ENCODE measurements around the gene ARHGAP25. TPM values are rescaled to one million over a fixed set of nuclear protein-coding genes. Genes with fewer than 3 reads are reported as not detected.

Gene ARHGAP25
- total and polyA plus RNA-seq, 2 experiments from 2014 or later: 1.9 to 2.0 TPM

DNA sequence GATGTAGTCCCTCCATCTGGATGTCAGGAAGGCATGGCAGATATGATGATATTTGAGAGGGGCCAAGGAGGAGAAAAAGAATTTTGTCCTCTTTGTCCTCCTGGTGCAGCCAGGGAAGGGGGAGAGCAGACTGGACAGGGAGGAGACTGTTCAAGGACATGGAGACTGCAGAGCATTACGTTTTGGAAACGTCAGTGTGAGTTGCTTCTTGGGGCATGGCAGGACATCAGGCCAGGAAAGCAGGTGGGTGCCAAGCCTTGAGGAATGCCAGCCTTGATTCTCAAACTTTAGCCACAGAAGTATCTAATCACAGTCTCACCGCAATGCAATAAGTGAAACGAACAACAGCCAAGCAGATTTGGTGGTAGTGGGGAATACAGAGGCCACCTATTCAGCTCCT is 70.4 kb downstream of the ARHGAP25 start:
- no peaks in the 10 kb centered on the region for H4K20me1 ChIP-seq (replicated peaks; ENCODE audit: insufficient read depth)
- H3K9me2 ChIP-seq (ENCODE audit: insufficient read depth): 0 out of 2 replicates have a peak, but pooled peaks cover 5% of the 10 kb centered on the region
- H3K4me1 ChIP-seq (ENCODE audit: insufficient read depth): no peaks in the 10 kb centered on the region
- no peaks in the 10 kb centered on the region for H3K27me3 ChIP-seq (ENCODE audit: insufficient read depth)
- Mint-ChIP-seq H3K36me3 (ENCODE audit: low read depth) (no peaks in the 10 kb centered on the region), H3K9me3 (no peaks in the 10 kb centered on the region; the same call in 2 of the 3 replicates), H3K27ac (no peak overlapping the region), H3K4me3 (no peak overlapping the region), H3K4me1 (peaks cover 2% of the 10 kb centered on the region; the same call in 2 of the 3 replicates), H3K27me3 (ENCODE audit: insufficient read depth, low read depth, poor library complexity) (no peaks in the 10 kb centered on the region)
- no peak overlapping the region for H3K4me2 ChIP-seq
- no peaks in the 10 kb centered on the region for H3K36me3 ChIP-seq (ENCODE audit: insufficient read depth)
- TF ChIP-seq CREB1 (CRISPR knock-in tag; IDR thresholded peaks at IDR 0.05; ENCODE audit: low read depth): no peak
- TF ChIP-seq, protein P1, sequence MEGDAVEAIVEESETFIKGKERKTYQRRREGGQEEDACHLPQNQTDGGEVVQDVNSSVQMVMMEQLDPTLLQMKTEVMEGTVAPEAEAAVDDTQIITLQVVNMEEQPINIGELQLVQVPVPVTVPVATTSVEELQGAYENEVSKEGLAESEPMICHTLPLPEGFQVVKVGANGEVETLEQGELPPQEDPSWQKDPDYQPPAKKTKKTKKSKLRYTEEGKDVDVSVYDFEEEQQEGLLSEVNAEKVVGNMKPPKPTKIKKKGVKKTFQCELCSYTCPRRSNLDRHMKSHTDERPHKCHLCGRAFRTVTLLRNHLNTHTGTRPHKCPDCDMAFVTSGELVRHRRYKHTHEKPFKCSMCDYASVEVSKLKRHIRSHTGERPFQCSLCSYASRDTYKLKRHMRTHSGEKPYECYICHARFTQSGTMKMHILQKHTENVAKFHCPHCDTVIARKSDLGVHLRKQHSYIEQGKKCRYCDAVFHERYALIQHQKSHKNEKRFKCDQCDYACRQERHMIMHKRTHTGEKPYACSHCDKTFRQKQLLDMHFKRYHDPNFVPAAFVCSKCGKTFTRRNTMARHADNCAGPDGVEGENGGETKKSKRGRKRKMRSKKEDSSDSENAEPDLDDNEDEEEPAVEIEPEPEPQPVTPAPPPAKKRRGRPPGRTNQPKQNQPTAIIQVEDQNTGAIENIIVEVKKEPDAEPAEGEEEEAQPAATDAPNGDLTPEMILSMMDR (conservative IDR thresholded peaks at IDR 0.05; ENCODE audit: low read depth in 2 of 2): no peak
- TF ChIP-seq REST (IDR thresholded peaks at IDR 0.05; ENCODE audit: unreplicated experiment): no peak
- no peak for TF ChIP-seq EZH2phosphoT487 (IDR thresholded peaks at IDR 0.05; ENCODE audit: unreplicated experiment)
- no peak for TF ChIP-seq STAT1 (IDR thresholded peaks at IDR 0.05; ENCODE audit: unreplicated experiment)
- TF ChIP-seq ZNF114 (CRISPR knock-in tag; IDR thresholded peaks at IDR 0.05): no peak
- no peak for TF ChIP-seq POLR2AphosphoS5 (IDR thresholded peaks at IDR 0.05; ENCODE audit: low read depth)
- no peak for TF ChIP-seq NANOG (IDR thresholded peaks at IDR 0.05; ENCODE audit: borderline replicate concordance)
- TF ChIP-seq ZNF462 (CRISPR knock-in tag; IDR thresholded peaks at IDR 0.05): no peak
- TF ChIP-seq, protein P2, sequence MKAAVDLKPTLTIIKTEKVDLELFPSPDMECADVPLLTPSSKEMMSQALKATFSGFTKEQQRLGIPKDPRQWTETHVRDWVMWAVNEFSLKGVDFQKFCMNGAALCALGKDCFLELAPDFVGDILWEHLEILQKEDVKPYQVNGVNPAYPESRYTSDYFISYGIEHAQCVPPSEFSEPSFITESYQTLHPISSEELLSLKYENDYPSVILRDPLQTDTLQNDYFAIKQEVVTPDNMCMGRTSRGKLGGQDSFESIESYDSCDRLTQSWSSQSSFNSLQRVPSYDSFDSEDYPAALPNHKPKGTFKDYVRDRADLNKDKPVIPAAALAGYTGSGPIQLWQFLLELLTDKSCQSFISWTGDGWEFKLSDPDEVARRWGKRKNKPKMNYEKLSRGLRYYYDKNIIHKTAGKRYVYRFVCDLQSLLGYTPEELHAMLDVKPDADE (IDR thresholded peaks at IDR 0.05): no peak
- no peak for TF ChIP-seq ZNF331 (CRISPR knock-in tag; IDR thresholded peaks at IDR 0.05; ENCODE audit: low read depth)
- TF ChIP-seq EZH2 (IDR thresholded peaks at IDR 0.05; ENCODE audit: low read depth, unreplicated experiment): no peak
- no peak for TF ChIP-seq JUNB (IDR thresholded peaks at IDR 0.05; ENCODE audit: unreplicated experiment)
- H2AFZ ChIP-seq: no peak overlapping the region
- no peak overlapping the region for H3K4me3 ChIP-seq
- DNase-seq (ENCODE audit: low spot score) (no peak), ATAC-seq (no peak)
- no peaks in the 10 kb centered on the region for H3F3A ChIP-seq (replicated peaks; ENCODE audit: low read depth)
- H3K79me2 ChIP-seq (replicated peaks; ENCODE audit: insufficient read depth): no peaks in the 10 kb centered on the region
- no peak overlapping the region for H3K27ac ChIP-seq (ENCODE audit: low read depth)
